Measurements from ENCODE around the gene TTYH3.

DNA sequence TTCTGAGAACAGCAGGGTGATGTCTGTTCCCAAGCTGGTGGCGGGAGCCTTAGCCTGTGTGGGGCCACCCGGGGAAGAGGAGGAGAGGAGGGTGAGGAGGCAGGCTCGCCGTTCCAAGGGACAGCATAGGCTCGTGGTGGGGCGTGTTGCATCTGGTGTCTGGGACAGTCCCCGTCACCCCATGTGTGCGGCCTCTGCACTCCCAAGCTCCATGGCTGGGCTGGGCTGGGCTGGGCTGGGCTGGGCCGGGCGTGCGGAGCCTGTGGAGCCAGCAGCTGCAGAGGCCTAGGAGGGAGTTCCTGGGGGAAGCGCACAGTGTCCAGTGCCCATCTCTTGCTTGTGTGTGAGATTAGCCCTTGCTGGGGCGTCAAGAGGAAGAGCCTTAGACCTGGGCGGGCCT is 20.9 kb upstream of the TTYH3 start:
- TF ChIP-seq POLR2A (IDR thresholded peaks at IDR 0.05; ENCODE audit: low read length), result no peak
- TF ChIP-seq GATA1 (IDR thresholded peaks at IDR 0.05; ENCODE audit: low read depth, low read length), result no peak

All from erythroblast (primary cell).